ENCODE results near the gene GBP4.

Gene GBP4

GRCh38 chr1:89170170-89171066 lies 28.3 kb downstream of the GBP4 start:
- no peak for DNase-seq

GRCh38 chr1:89169166-89169565 lies 29.6 kb downstream of the GBP4 start:
- no peak for DNase-seq

- no peak for DNase-seq
These were observed 31.0 kb downstream of the GBP4 start for GRCh38 chr1:89167590-89168230.

GRCh38 chr1:89166705-89167104 lies 32.0 kb downstream of the GBP4 start:
- DNase-seq, result no peak

- no peak for DNase-seq
These were observed 32.9 kb downstream of the GBP4 start for GRCh38 chr1:89165811-89166210.

GRCh38 chr1:89151047-89151446 lies 47.7 kb downstream of the GBP4 start:
- DNase-seq, result no peak

GRCh38 chr1:89149976-89150375 lies 48.8 kb downstream of the GBP4 start:
- no peak for DNase-seq

GRCh38 chr1:89149229-89149628 lies 49.5 kb downstream of the GBP4 start:
- DNase-seq, result no peak

GRCh38 chr1:89147678-89148658 lies 50.8 kb downstream of the GBP4 start:
- no peak for DNase-seq

GRCh38 chr1:89146721-89147120 lies 52.0 kb downstream of the GBP4 start:
- no peak for DNase-seq

GRCh38 chr1:89143484-89143883 lies 55.3 kb downstream of the GBP4 start:
- no peak for DNase-seq

- no peak for DNase-seq
These were observed 56.6 kb downstream of the GBP4 start for GRCh38 chr1:89142160-89142559.

GRCh38 chr1:89133747-89134146 lies 65.0 kb downstream of the GBP4 start:
- no peak for DNase-seq
